ENCODE data around the gene SELENOO. TPM values are rescaled to one million over a fixed set of nuclear protein-coding genes. Genes with fewer than 3 reads are reported as not detected.

SELENOO gene
- total and polyA plus RNA-seq, 2 donors (not counting 1 experiment from before 2014, with no cell fraction given) = 62.1 to 74.6 TPM

- H3K27me3 Mint-ChIP-seq = no peaks in the 10 kb centered on the region
- TF ChIP-seq EZH2 (IDR thresholded peaks at IDR 0.05; ENCODE audit: borderline replicate concordance, insufficient read depth, low read depth, low read length, poor library complexity, severe bottlenecking) = no peak
- TF ChIP-seq, protein P1, sequence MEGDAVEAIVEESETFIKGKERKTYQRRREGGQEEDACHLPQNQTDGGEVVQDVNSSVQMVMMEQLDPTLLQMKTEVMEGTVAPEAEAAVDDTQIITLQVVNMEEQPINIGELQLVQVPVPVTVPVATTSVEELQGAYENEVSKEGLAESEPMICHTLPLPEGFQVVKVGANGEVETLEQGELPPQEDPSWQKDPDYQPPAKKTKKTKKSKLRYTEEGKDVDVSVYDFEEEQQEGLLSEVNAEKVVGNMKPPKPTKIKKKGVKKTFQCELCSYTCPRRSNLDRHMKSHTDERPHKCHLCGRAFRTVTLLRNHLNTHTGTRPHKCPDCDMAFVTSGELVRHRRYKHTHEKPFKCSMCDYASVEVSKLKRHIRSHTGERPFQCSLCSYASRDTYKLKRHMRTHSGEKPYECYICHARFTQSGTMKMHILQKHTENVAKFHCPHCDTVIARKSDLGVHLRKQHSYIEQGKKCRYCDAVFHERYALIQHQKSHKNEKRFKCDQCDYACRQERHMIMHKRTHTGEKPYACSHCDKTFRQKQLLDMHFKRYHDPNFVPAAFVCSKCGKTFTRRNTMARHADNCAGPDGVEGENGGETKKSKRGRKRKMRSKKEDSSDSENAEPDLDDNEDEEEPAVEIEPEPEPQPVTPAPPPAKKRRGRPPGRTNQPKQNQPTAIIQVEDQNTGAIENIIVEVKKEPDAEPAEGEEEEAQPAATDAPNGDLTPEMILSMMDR (IDR thresholded peaks at IDR 0.05) = no peak
- Histone ChIP-seq H3K27me3 (replicated peaks in 1 of 4; ENCODE audit: control extremely low read depth in 1 of 4, control insufficient read depth in 3 of 4, insufficient read depth in 4 of 4, low read length in 3 of 4) (no peaks in the 10 kb centered on the region), H3K4me3 (ENCODE audit: control extremely low read depth in 1 of 5, extremely low read depth in 1 of 5, insufficient read depth in 1 of 5, low read depth in 2 of 5, low read length in 4 of 5) (no peak overlapping the region), H3K4me1 (ENCODE audit: control insufficient read depth in 2 of 2, insufficient read depth in 2 of 2, low read length in 2 of 2) (peaks cover 27 to 61% of the 10 kb centered on the region in 2 donors), H3K9me3 (ENCODE audit: control extremely low read depth in 1 of 3, control insufficient read depth in 2 of 3, insufficient read depth in 1 of 3, low read length in 2 of 3) (no peaks in the 10 kb centered on the region), H4K20me1 (ENCODE audit: control insufficient read depth, insufficient read depth, low read length, poor library complexity, severe bottlenecking) (peaks cover 51% of the 10 kb centered on the region), H3K9ac (ENCODE audit: low read length) (no peak overlapping the region), H3K27ac (ENCODE audit: low read length in 2 of 2) (no peak overlapping the region), H2AFZ (ENCODE audit: insufficient read depth, low read depth, low read length, poor library complexity, severe bottlenecking) (no peak overlapping the region), H3K79me2 (ENCODE audit: control insufficient read depth, insufficient read depth, low read length) (peaks cover 42% of the 10 kb centered on the region), H3K36me3 (replicated peaks in 1 of 2; ENCODE audit: control extremely low read depth in 1 of 2, control insufficient read depth in 1 of 2, extremely low read depth in 1 of 2, insufficient read depth in 2 of 2, low read length in 1 of 2) (peaks cover 0 to 29% of the 10 kb centered on the region in 2 experiments), H3K4me2 (replicated peaks; ENCODE audit: low read depth, low read length, poor library complexity, severe bottlenecking) (no peak overlapping the region)
- no peak overlapping the region for H3K27ac Mint-ChIP-seq
- peaks cover 39% of the 10 kb centered on the region for H3K4me1 Mint-ChIP-seq
- ATAC-seq (ENCODE audit: low read depth) (no peak), DNase-seq (no peak)
- no peaks in the 10 kb centered on the region for H3K9me3 Mint-ChIP-seq (ENCODE audit: insufficient read depth)
- intact Hi-C loops (cut with micrococcal nuclease) = no loop called here
- WGBS (ENCODE audit: insufficient coverage) = 96% methylated on average over 28 of the region's 29 CpGs
- H3K4me3 Mint-ChIP-seq = no peak overlapping the region
- ChIA-PET POLR2A (interaction anchor here (0.6 kb wide), 1 partner anchor 59 kb away, joined by 5 read pairs; the partner anchor contains the start of gene PLXNB2), CTCF (no interaction called here)
Observed at GRCh38 chr22:50248196-50249081, 47.6 kb downstream of the SELENOO start.
